ENCODE results near the gene TFF3. TPM values are rescaled to one million over a fixed set of nuclear protein-coding genes. Genes with fewer than 3 reads are reported as not detected.

TFF3 gene
- polyA plus RNA-seq, 1 experiment = not detected

DNA sequence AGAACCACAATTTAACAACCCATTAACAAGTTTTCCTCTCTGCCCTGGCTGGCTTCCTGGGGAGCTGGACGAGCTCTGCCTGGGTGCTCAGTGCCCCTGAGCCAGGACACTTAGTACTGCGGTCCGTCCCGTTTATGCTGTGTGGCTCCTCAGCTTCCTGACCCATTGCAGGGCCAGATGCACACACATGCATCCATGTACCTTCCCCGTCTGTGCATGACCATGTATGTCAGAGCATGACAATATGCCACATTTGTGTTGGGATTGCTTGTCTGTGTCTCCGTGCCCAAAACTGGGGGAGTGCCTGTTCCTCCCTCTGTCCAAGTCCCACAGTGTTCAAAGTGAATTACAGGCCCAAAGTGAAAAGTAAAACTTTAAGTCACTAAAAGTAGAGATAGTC is 9.7 kb upstream of the TFF3 start:
- H3K27ac ChIP-seq (ENCODE audit: low read depth, low read length) = no peak overlapping the region

DNA sequence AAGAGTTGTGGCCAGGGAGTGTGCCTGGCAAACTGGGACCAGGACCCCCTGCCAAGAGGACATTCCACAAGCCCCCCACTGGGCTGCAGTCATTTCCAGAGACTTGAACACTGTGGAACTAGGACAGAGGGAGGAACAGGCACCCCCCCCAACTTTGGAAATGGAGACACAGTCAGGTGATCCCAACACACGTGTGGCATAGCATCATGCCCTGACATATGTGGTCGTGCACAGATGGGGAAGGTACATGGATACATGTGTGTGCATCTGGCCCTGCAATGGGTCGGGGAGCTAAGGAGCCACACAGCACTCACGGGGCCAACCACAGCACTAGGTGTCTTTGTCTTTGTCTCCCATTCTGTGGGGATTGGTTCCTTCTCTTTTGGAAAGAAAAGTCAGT is 6.6 kb upstream of the TFF3 start:
- no peak overlapping the region for H3K4me3 ChIP-seq (ENCODE audit: low read depth, low read length)
- TF ChIP-seq, protein P1, sequence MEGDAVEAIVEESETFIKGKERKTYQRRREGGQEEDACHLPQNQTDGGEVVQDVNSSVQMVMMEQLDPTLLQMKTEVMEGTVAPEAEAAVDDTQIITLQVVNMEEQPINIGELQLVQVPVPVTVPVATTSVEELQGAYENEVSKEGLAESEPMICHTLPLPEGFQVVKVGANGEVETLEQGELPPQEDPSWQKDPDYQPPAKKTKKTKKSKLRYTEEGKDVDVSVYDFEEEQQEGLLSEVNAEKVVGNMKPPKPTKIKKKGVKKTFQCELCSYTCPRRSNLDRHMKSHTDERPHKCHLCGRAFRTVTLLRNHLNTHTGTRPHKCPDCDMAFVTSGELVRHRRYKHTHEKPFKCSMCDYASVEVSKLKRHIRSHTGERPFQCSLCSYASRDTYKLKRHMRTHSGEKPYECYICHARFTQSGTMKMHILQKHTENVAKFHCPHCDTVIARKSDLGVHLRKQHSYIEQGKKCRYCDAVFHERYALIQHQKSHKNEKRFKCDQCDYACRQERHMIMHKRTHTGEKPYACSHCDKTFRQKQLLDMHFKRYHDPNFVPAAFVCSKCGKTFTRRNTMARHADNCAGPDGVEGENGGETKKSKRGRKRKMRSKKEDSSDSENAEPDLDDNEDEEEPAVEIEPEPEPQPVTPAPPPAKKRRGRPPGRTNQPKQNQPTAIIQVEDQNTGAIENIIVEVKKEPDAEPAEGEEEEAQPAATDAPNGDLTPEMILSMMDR (IDR thresholded peaks at IDR 0.05; ENCODE audit: low read depth, low read length) = no peak
- POLR2A ChIA-PET = no interaction called here
- H3K27ac ChIP-seq (ENCODE audit: low read depth, low read length) = no peak overlapping the region
- DNase-seq (ENCODE audit: low read depth, low spot score) = no peak
- no peaks in the 10 kb centered on the region; the same call in 1 of the 2 replicates for H3K9me3 ChIP-seq (ENCODE audit: control insufficient read depth, insufficient read depth, low read length)
- CTCF ChIA-PET = no interaction called here
- H3K27me3 ChIP-seq (ENCODE audit: control insufficient read depth, insufficient read depth, low read length) = peaks cover 6% of the 10 kb centered on the region

More for the DNA sequence above, 9.7 kb upstream of the TFF3 start:
- ChIA-PET CTCF (interaction anchor here (0.6 kb wide), 1 partner anchor 180 kb away, joined by 3 read pairs; no protein-coding TSS in a partner anchor), POLR2A (no interaction called here)
- H3K27me3 ChIP-seq (ENCODE audit: control insufficient read depth, insufficient read depth, low read length) = peaks cover 10% of the 10 kb centered on the region
- no peak for DNase-seq (ENCODE audit: low read depth, low spot score)
- no peaks in the 10 kb centered on the region; the same call in 1 of the 2 replicates for H3K9me3 ChIP-seq (ENCODE audit: control insufficient read depth, insufficient read depth, low read length)
- H3K4me3 ChIP-seq (ENCODE audit: low read depth, low read length) = no peak overlapping the region
- TF ChIP-seq, protein P1 (IDR thresholded peaks at IDR 0.05; ENCODE audit: low read depth, low read length) = no peak

DNA sequence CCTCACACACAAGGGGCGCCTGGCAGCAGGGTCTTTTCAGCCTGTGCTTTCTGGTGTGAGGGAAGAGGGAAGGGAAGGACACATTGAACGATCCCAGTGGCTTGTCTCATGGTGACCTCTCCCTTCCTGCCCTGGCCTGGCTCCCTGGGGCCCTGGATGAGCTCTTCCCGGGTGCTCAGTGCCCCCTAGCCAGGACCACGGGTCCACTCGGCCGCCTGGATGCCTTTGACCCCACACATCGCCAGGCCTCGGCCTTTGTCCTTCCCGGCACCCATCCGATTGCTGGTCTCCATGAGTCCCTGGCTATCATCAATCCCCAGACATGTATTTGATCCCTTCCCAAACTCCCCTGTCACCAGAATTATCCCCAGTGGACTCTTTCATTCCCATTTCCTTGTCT is 6.0 kb upstream of the TFF3 start:
- no peak overlapping the region for H3K4me3 ChIP-seq (ENCODE audit: low read depth, low read length)
- peaks cover 6% of the 10 kb centered on the region for H3K27me3 ChIP-seq (ENCODE audit: control insufficient read depth, insufficient read depth, low read length)
- H3K9me3 ChIP-seq (ENCODE audit: control insufficient read depth, insufficient read depth, low read length) = no peaks in the 10 kb centered on the region; the same call in 1 of the 2 replicates
- TF ChIP-seq, protein P1 (IDR thresholded peaks at IDR 0.05; ENCODE audit: low read depth, low read length) = no peak
- ChIA-PET CTCF (no interaction called here), POLR2A (no interaction called here)
- no peak for DNase-seq (ENCODE audit: low read depth, low spot score)
- H3K27ac ChIP-seq (ENCODE audit: low read depth, low read length) = no peak overlapping the region

DNA sequence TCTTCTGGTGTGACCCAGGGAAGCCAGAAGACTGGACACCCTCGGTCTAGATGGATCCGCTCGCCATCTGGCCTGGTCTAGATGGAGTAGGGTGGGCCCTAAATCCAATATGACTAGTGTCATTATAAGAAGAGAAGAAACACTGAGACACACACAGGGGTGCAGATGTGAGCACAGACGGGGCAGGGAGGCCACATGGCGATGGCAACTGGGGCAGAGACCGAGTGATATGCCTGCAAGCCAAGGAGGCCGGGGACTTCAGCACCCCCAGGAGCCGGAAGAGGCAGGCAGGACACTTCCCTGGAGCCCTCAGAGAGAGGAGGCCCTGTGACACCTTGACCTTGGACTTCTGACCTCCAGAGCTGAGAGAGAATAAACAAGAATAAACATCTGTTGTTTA is 5.6 kb upstream of the TFF3 start:
- peaks cover 6% of the 10 kb centered on the region for H3K27me3 ChIP-seq (ENCODE audit: control insufficient read depth, insufficient read depth, low read length)
- no peak overlapping the region for H3K4me3 ChIP-seq (ENCODE audit: low read depth, low read length)
- TF ChIP-seq, protein P1 (IDR thresholded peaks at IDR 0.05; ENCODE audit: low read depth, low read length) = no peak
- H3K27ac ChIP-seq (ENCODE audit: low read depth, low read length) = no peak overlapping the region
- POLR2A ChIA-PET = no interaction called here
- CTCF ChIA-PET = no interaction called here
- H3K9me3 ChIP-seq (ENCODE audit: control insufficient read depth, insufficient read depth, low read length) = no peaks in the 10 kb centered on the region; the same call in 1 of the 2 replicates
- no peak for DNase-seq (ENCODE audit: low read depth, low spot score)

DNA sequence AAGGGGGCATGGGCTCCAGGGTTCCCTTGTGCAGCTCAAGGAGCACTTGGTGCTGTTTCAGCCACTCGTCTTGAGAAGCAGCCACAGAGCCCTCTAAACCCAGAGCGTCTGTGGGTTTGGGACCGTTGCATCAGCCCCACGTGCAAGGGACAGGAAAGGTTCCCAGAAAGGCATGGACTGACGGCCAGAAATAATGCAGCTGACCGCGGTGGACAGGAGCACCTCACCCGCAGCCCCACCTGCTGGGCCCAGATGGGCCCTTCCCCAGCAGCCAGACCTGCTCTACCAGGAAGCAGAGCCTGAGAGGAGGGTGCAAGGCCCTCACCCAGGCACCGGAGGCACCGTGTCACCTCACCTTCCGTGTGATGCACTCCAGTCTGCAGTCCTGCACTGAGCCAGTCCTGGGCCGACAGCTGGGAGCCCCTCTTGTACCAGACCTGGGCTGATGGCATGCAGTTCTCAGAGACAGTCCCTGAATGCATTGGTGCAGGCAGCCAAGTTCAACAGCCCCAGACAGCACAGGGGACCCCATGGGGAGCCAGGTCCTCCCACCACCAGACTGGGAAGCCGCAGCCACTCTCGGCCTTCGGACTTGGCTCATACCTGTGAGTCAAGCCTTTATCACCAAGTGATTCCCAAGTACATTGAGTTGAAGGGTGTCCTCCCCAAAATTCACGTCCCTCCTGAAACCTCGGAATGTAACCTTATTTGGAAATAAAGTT is 4.8 kb upstream of the TFF3 start:
- Histone ChIP-seq H3K4me3 (ENCODE audit: low read depth, low read length) (no peak overlapping the region), H3K27ac (ENCODE audit: low read depth, low read length) (no peak overlapping the region), H3K27me3 (ENCODE audit: control insufficient read depth, insufficient read depth, low read length) (no peaks in the 10 kb centered on the region), H3K9me3 (ENCODE audit: control insufficient read depth, insufficient read depth, low read length) (no peaks in the 10 kb centered on the region; the same call in 1 of the 2 replicates)
- ChIA-PET POLR2A (no interaction called here), CTCF (no interaction called here)
- DNase-seq (ENCODE audit: low read depth, low spot score) = no peak
- TF ChIP-seq, protein P1 (IDR thresholded peaks at IDR 0.05; ENCODE audit: low read depth, low read length) = no peak

All from AG04450 (cell line).